H1 (cell line): ENCODE measurements around the gene CYB5R3. TPM values are rescaled to one million over a fixed set of nuclear protein-coding genes. Genes with fewer than 3 reads are reported as not detected.

Experiments
- GABPA ChIP-seq: IDR thresholded peaks from 2 replicates; pipeline ENCODE4 v1.6.1; 2011; ENCODE audit warnings: mild to moderate bottlenecking, low read length, moderate library complexity, borderline replicate concordance; ENCODE audit not compliant: insufficient read depth
- NANOG ChIP-seq: IDR thresholded peaks from 2 replicates; pipeline ENCODE4 v1.6.1; 2011; ENCODE audit warnings: low read length, low read depth, mild to moderate bottlenecking, inconsistent platforms; ENCODE audit not compliant: insufficient read depth, poor library complexity, severe bottlenecking
- SP1 ChIP-seq: IDR thresholded peaks from 2 replicates; pipeline ENCODE4 v1.6.1; 2011; ENCODE audit warnings: low read depth, low read length
- SUZ12 ChIP-seq: fragments of 200-600 bp; sonication (generic); IDR thresholded peaks from 2 replicates; pipeline ENCODE4 v1.6.1; 2012; ENCODE audit warnings: mild to moderate bottlenecking, inconsistent platforms, low read length, moderate library complexity, mixed read lengths
- polyA plus RNA-seq, 7 experiments: library from polyadenylated mRNA; depleted of rRNA in 3 of 7; stranded (reverse) in 5 of 7; unstranded in 2 of 7; fragments of >200 nt in 5 of 7; fragments of 200-250 nt in 2 of 7; gene quantifications; 1 replicate in 5 of 7; 2 replicates in 1 of 7; 4 replicates in 1 of 7; pipeline versions ENCODE4 v1.2.1 to v1.2.3, GENCODE V29; 2011 to 2013; ENCODE audit warnings: missing spikeins in 2 of 7, mixed read lengths in 2 of 7
- total RNA-seq: library from RNA; stranded (reverse); fragmentation: NEBNext Ultra II Directional; extraction: Animal tissue kit (Norgen Biotek cat#: 25700); gene quantifications from 2 replicates; pipeline ENCODE4 v1.2.1, GENCODE V29; 2021
- TF ChIP-seq, protein P1 (sequence below): fragments of 300-600 bp; sonication (generic); IDR thresholded peaks from 2 replicates; pipeline ENCODE4 v1.7.1; 2012; ENCODE audit warnings: low read length, moderate library complexity, mild to moderate bottlenecking, inconsistent platforms; ENCODE audit not compliant: insufficient replicate concordance
- TF ChIP-seq, protein P2 (sequence below): IDR thresholded peaks from 2 replicates; pipeline ENCODE4 v1.6.1; 2011; ENCODE audit warnings: low read length, improper control_type of control experiment

CYB5R3 gene
- total and polyA plus RNA-seq, 2 of the 8 experiments (the other 6 are each of a cell fraction or from before 2014, with no cell fraction given): 75.3 to 113 TPM

DNA sequence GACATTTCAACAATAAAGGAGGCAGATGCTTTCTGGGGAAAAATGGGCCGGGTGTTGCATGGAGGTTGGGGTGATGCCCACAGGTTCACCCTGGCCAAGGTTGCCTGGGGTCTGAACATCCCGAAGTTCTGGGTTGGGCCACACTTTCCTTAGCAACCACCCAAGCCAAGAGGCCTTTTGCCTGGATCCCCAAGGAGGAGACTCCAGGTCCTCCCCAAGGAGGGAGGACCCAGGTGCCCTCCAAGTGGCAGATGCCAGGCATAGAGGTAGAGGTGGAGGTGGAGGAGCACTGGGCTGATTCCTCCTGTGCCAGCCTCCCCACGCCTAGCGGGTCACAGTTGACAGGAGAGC, 1.2 kb downstream of the CYB5R3 start (continued):
- TF ChIP-seq, protein P1, sequence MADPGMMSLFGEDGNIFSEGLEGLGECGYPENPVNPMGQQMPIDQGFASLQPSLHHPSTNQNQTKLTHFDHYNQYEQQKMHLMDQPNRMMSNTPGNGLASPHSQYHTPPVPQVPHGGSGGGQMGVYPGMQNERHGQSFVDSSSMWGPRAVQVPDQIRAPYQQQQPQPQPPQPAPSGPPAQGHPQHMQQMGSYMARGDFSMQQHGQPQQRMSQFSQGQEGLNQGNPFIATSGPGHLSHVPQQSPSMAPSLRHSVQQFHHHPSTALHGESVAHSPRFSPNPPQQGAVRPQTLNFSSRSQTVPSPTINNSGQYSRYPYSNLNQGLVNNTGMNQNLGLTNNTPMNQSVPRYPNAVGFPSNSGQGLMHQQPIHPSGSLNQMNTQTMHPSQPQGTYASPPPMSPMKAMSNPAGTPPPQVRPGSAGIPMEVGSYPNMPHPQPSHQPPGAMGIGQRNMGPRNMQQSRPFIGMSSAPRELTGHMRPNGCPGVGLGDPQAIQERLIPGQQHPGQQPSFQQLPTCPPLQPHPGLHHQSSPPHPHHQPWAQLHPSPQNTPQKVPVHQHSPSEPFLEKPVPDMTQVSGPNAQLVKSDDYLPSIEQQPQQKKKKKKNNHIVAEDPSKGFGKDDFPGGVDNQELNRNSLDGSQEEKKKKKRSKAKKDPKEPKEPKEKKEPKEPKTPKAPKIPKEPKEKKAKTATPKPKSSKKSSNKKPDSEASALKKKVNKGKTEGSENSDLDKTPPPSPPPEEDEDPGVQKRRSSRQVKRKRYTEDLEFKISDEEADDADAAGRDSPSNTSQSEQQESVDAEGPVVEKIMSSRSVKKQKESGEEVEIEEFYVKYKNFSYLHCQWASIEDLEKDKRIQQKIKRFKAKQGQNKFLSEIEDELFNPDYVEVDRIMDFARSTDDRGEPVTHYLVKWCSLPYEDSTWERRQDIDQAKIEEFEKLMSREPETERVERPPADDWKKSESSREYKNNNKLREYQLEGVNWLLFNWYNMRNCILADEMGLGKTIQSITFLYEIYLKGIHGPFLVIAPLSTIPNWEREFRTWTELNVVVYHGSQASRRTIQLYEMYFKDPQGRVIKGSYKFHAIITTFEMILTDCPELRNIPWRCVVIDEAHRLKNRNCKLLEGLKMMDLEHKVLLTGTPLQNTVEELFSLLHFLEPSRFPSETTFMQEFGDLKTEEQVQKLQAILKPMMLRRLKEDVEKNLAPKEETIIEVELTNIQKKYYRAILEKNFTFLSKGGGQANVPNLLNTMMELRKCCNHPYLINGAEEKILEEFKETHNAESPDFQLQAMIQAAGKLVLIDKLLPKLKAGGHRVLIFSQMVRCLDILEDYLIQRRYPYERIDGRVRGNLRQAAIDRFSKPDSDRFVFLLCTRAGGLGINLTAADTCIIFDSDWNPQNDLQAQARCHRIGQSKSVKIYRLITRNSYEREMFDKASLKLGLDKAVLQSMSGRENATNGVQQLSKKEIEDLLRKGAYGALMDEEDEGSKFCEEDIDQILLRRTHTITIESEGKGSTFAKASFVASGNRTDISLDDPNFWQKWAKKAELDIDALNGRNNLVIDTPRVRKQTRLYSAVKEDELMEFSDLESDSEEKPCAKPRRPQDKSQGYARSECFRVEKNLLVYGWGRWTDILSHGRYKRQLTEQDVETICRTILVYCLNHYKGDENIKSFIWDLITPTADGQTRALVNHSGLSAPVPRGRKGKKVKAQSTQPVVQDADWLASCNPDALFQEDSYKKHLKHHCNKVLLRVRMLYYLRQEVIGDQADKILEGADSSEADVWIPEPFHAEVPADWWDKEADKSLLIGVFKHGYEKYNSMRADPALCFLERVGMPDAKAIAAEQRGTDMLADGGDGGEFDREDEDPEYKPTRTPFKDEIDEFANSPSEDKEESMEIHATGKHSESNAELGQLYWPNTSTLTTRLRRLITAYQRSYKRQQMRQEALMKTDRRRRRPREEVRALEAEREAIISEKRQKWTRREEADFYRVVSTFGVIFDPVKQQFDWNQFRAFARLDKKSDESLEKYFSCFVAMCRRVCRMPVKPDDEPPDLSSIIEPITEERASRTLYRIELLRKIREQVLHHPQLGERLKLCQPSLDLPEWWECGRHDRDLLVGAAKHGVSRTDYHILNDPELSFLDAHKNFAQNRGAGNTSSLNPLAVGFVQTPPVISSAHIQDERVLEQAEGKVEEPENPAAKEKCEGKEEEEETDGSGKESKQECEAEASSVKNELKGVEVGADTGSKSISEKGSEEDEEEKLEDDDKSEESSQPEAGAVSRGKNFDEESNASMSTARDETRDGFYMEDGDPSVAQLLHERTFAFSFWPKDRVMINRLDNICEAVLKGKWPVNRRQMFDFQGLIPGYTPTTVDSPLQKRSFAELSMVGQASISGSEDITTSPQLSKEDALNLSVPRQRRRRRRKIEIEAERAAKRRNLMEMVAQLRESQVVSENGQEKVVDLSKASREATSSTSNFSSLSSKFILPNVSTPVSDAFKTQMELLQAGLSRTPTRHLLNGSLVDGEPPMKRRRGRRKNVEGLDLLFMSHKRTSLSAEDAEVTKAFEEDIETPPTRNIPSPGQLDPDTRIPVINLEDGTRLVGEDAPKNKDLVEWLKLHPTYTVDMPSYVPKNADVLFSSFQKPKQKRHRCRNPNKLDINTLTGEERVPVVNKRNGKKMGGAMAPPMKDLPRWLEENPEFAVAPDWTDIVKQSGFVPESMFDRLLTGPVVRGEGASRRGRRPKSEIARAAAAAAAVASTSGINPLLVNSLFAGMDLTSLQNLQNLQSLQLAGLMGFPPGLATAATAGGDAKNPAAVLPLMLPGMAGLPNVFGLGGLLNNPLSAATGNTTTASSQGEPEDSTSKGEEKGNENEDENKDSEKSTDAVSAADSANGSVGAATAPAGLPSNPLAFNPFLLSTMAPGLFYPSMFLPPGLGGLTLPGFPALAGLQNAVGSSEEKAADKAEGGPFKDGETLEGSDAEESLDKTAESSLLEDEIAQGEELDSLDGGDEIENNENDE: no peak
- TF ChIP-seq, protein P2, sequence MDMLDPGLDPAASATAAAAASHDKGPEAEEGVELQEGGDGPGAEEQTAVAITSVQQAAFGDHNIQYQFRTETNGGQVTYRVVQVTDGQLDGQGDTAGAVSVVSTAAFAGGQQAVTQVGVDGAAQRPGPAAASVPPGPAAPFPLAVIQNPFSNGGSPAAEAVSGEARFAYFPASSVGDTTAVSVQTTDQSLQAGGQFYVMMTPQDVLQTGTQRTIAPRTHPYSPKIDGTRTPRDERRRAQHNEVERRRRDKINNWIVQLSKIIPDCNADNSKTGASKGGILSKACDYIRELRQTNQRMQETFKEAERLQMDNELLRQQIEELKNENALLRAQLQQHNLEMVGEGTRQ: no peak
- no peak for TF ChIP-seq NANOG
- TF ChIP-seq GABPA: no peak
- no peak for TF ChIP-seq SUZ12
- no peak for TF ChIP-seq SP1
